Activated CD4-positive, alpha-beta T cell treated with anti-CD3 and anti-CD28 coated beads, Interleukin-2, amount 10 ng/mL, durations not matched to agents 7 days and 5 days (primary cell): ENCODE results near the gene FHOD1. TPM values are rescaled to one million over a fixed set of nuclear protein-coding genes. Genes with fewer than 3 reads are reported as not detected.

Experiments used
- CTCF ChIA-PET: fragments of 350-600 bp; sonication (Branson Sonifier 250); formaldehyde crosslinking; loops from one replicate; lab custom pipeline; 2021; ENCODE audit warnings: antibody characterized with exemption; lab: Charles Lee
- POLR2A ChIA-PET: fragments of 350-600 bp; sonication (Branson Sonifier 250); formaldehyde crosslinking; loops from one replicate; lab custom pipeline; 2021; ENCODE audit warnings: antibody characterized with exemption; lab: Charles Lee
- DNase-seq: peaks from one replicate; pipeline ENCODE4 v3.0.0-alpha.2; 2020
- H3K27ac Mint-ChIP-seq: one replicate; pipeline ENCODE4 v1.8.0; 2021; ENCODE audit warnings: mild to moderate bottlenecking, moderate library complexity, mixed read lengths
- H3K27me3 Mint-ChIP-seq: one replicate; pipeline ENCODE4 v1.8.0; 2021; ENCODE audit warnings: mixed read lengths
- H3K36me3 Mint-ChIP-seq: one replicate; pipeline ENCODE4 v1.8.0; 2021; ENCODE audit warnings: low read depth, mixed read lengths
- H3K4me1 Mint-ChIP-seq: one replicate; pipeline ENCODE4 v1.8.0; 2021; ENCODE audit warnings: mixed read lengths
- H3K4me3 Mint-ChIP-seq: one replicate; pipeline ENCODE4 v1.8.0; 2021; ENCODE audit warnings: mild to moderate bottlenecking, moderate library complexity, mixed read lengths
- H3K9me3 Mint-ChIP-seq: one replicate; pipeline ENCODE4 v1.8.0; 2021; ENCODE audit warnings: mixed read lengths
- total RNA-seq, 2 experiments: library from RNA; stranded (reverse); gene quantifications; one replicate each; pipeline ENCODE4 v1.2.3, GENCODE V29; 2021

Gene FHOD1
- total RNA-seq, 2 experiments from 2014 or later: 59.2 to 62.0 TPM

- no peaks in the 10 kb centered on the region for H3K36me3 Mint-ChIP-seq
- H3K4me1 Mint-ChIP-seq: no peaks in the 10 kb centered on the region
- ChIA-PET CTCF (interaction anchor here (0.6 to 1.6 kb wide), 2 partner anchors 13 to 180 kb away, joined by 3 read pairs; no protein-coding TSS in a partner anchor), POLR2A (no interaction called here)
- H3K9me3 Mint-ChIP-seq: no peaks in the 10 kb centered on the region
- H3K27ac Mint-ChIP-seq: no peak overlapping the region
- no peaks in the 10 kb centered on the region for H3K27me3 Mint-ChIP-seq
- no peak overlapping the region for H3K4me3 Mint-ChIP-seq
- no peak for DNase-seq
These were observed 41.0 kb downstream of the FHOD1 start for GRCh38 chr16:67206129-67206837.

- POLR2A ChIA-PET: no interaction called here
- peaks cover 7% of the 10 kb centered on the region for H3K36me3 Mint-ChIP-seq
These were observed 43.2 kb downstream of the FHOD1 start for GRCh38 chr16:67204076-67204475.

GRCh38 chr16:67202956-67203493 lies 44.3 kb downstream of the FHOD1 start:
- H3K4me3 Mint-ChIP-seq: no peak overlapping the region
- H3K27me3 Mint-ChIP-seq: no peaks in the 10 kb centered on the region
- H3K4me1 Mint-ChIP-seq: no peaks in the 10 kb centered on the region
- H3K27ac Mint-ChIP-seq: no peak overlapping the region
- CTCF ChIA-PET: interaction anchor here (0.5 to 1.7 kb wide), 4 partner anchors 8 to 183 kb away, joined by 3 to 6 read pairs (median 4); partner anchors contain the start of gene TMEM208
- peaks cover 13% of the 10 kb centered on the region for H3K36me3 Mint-ChIP-seq
- H3K9me3 Mint-ChIP-seq: no peaks in the 10 kb centered on the region
- POLR2A ChIA-PET: no interaction called here
- DNase-seq: no peak

More at GRCh38 chr16:67204076-67204475, 43.2 kb downstream of the FHOD1 start:
- no peaks in the 10 kb centered on the region for H3K27me3 Mint-ChIP-seq
- no peak overlapping the region for H3K27ac Mint-ChIP-seq
- CTCF ChIA-PET: interaction anchor here (0.6 to 2.1 kb wide), 6 partner anchors 9 to 215 kb away, joined by 3 to 6 read pairs (median 3); no protein-coding TSS in a partner anchor
- DNase-seq: no peak
- H3K9me3 Mint-ChIP-seq: no peaks in the 10 kb centered on the region
- H3K4me1 Mint-ChIP-seq: no peaks in the 10 kb centered on the region
- H3K4me3 Mint-ChIP-seq: no peak overlapping the region

GRCh38 chr16:67202426-67202825 lies 44.9 kb downstream of the FHOD1 start:
- Mint-ChIP-seq H3K27ac (no peak overlapping the region), H3K9me3 (no peaks in the 10 kb centered on the region), H3K4me1 (no peaks in the 10 kb centered on the region), H3K27me3 (no peaks in the 10 kb centered on the region), H3K36me3 (peaks cover 18% of the 10 kb centered on the region), H3K4me3 (no peak overlapping the region)
- DNase-seq: no peak
- CTCF ChIA-PET: interaction anchor here (0.5 to 1.7 kb wide), 4 partner anchors 9 to 182 kb away, joined by 3 to 6 read pairs (median 4); partner anchors contain the start of gene TMEM208
- POLR2A ChIA-PET: no interaction called here

GRCh38 chr16:67201411-67202345 lies 45.6 kb downstream of the FHOD1 start:
- Mint-ChIP-seq H3K36me3 (peaks cover 22% of the 10 kb centered on the region), H3K4me3 (no peak overlapping the region), H3K4me1 (peaks cover 4% of the 10 kb centered on the region), H3K9me3 (no peaks in the 10 kb centered on the region), H3K27me3 (no peaks in the 10 kb centered on the region), H3K27ac (no peak overlapping the region)
- POLR2A ChIA-PET: no interaction called here
- DNase-seq: no peak
- CTCF ChIA-PET: interaction anchor here (0.7 to 1.7 kb wide), 4 partner anchors 8 to 26 kb away, joined by 3 to 6 read pairs (median 4); partner anchors contain the start of gene TMEM208

- POLR2A ChIA-PET: no interaction called here
These were observed 46.8 kb downstream of the FHOD1 start for GRCh38 chr16:67200491-67200890.

GRCh38 chr16:67199808-67200198 lies 47.5 kb downstream of the FHOD1 start:
- Mint-ChIP-seq H3K36me3 (peaks cover 38% of the 10 kb centered on the region), H3K4me1 (peaks cover 18% of the 10 kb centered on the region), H3K4me3 (no peak overlapping the region), H3K27me3 (no peaks in the 10 kb centered on the region), H3K9me3 (no peaks in the 10 kb centered on the region), H3K27ac (no peak overlapping the region)
- no peak for DNase-seq
- ChIA-PET POLR2A (interaction anchor here (0.6 kb wide), 1 partner anchor 74 kb away, joined by 3 read pairs; no protein-coding TSS in a partner anchor), CTCF (no interaction called here)

More at GRCh38 chr16:67200491-67200890, 46.8 kb downstream of the FHOD1 start:
- DNase-seq: no peak
- CTCF ChIA-PET: interaction anchor here (0.6 to 0.7 kb wide), 2 partner anchors 10 to 514 kb away, joined by 3 read pairs; no protein-coding TSS in a partner anchor
- Mint-ChIP-seq H3K36me3 (peaks cover 33% of the 10 kb centered on the region), H3K4me3 (no peak overlapping the region), H3K4me1 (peaks cover 16% of the 10 kb centered on the region), H3K27ac (no peak overlapping the region), H3K9me3 (no peaks in the 10 kb centered on the region), H3K27me3 (no peaks in the 10 kb centered on the region)

- no peak for DNase-seq
- H3K4me1 Mint-ChIP-seq: peaks cover 23% of the 10 kb centered on the region
- no peaks in the 10 kb centered on the region for H3K27me3 Mint-ChIP-seq
- no peak within 1 kb of the TSS for H3K4me3 Mint-ChIP-seq
- H3K27ac Mint-ChIP-seq: no peak within 1 kb of the TSS
- POLR2A ChIA-PET: interaction anchor here (0.6 kb wide), 1 partner anchor 75 kb away, joined by 3 read pairs; no protein-coding TSS in a partner anchor
- CTCF ChIA-PET: interaction anchor here (1.3 to 2.2 kb wide), 2 partner anchors 9 to 47 kb away, joined by 4 to 11 read pairs; no protein-coding TSS in a partner anchor
- peaks cover 40% of the 10 kb centered on the region for H3K36me3 Mint-ChIP-seq
- H3K9me3 Mint-ChIP-seq: no peaks in the 10 kb centered on the region
These were observed 48.1 kb downstream of the FHOD1 start, which contains the start of gene ELMO3 for GRCh38 chr16:67199011-67199807. TSS of gene ELMO3 (plus strand) at chr16:67199131. CDS start at chr16:67199327, 196 bp downstream.

GRCh38 chr16:67198238-67198734 lies 49.0 kb downstream of the FHOD1 start:
- no peaks in the 10 kb centered on the region for H3K27me3 Mint-ChIP-seq
- H3K9me3 Mint-ChIP-seq: no peaks in the 10 kb centered on the region
- ChIA-PET CTCF (interaction anchor here (0.6 to 2.2 kb wide), 7 partner anchors 10 to 214 kb away, joined by 3 to 11 read pairs (median 4); partner anchors contain the start of gene MATCAP1), POLR2A (interaction anchor here (0.8 kb wide), 1 partner anchor 10 kb away, joined by 4 read pairs; no protein-coding TSS in a partner anchor)
- no peak overlapping the region for H3K27ac Mint-ChIP-seq
- H3K36me3 Mint-ChIP-seq: peaks cover 49% of the 10 kb centered on the region
- H3K4me1 Mint-ChIP-seq: peaks cover 32% of the 10 kb centered on the region
- no peak overlapping the region for H3K4me3 Mint-ChIP-seq
- DNase-seq: peak; percentile 34

- peaks cover 51% of the 10 kb centered on the region for H3K36me3 Mint-ChIP-seq
- no peaks in the 10 kb centered on the region for H3K27me3 Mint-ChIP-seq
- CTCF ChIA-PET: interaction anchor here (0.6 to 2.2 kb wide), 10 partner anchors 11 to 215 kb away, joined by 3 to 11 read pairs (median 4); partner anchors contain the start of gene MATCAP1
- no peak overlapping the region for H3K27ac Mint-ChIP-seq
- no peak for DNase-seq
- H3K9me3 Mint-ChIP-seq: no peaks in the 10 kb centered on the region
- H3K4me3 Mint-ChIP-seq: no peak overlapping the region
- POLR2A ChIA-PET: interaction anchor here (0.8 kb wide), 1 partner anchor 10 kb away, joined by 4 read pairs; no protein-coding TSS in a partner anchor
- peaks cover 38% of the 10 kb centered on the region for H3K4me1 Mint-ChIP-seq
These were observed 49.6 kb downstream of the FHOD1 start for GRCh38 chr16:67197704-67198103.

GRCh38 chr16:67196881-67197280 lies 50.4 kb downstream of the FHOD1 start:
- Mint-ChIP-seq H3K4me1 (peaks cover 43% of the 10 kb centered on the region), H3K4me3 (no peak overlapping the region), H3K27ac (no peak overlapping the region), H3K9me3 (no peaks in the 10 kb centered on the region), H3K27me3 (no peaks in the 10 kb centered on the region), H3K36me3 (peaks cover 54% of the 10 kb centered on the region)
- DNase-seq: no peak
- CTCF ChIA-PET: interaction anchor here (0.8 to 2.2 kb wide), 2 partner anchors 12 kb away, joined by 3 to 11 read pairs; no protein-coding TSS in a partner anchor
- POLR2A ChIA-PET: no interaction called here
